LoVo (cell line): ENCODE measurements around the gene CPOX.

Experiments
- DNase-seq: peaks from one replicate; pipeline ENCODE4 v3.0.0-alpha.2; 2016; ENCODE audit warnings: low spot score

CPOX gene

GRCh38 chr3:98534168-98534567 lies 59.2 kb downstream of the CPOX start:
- no peak for DNase-seq

GRCh38 chr3:98532709-98533571 lies 60.5 kb downstream of the CPOX start:
- DNase-seq, result no peak

- DNase-seq, result no peak
These were observed 61.2 kb downstream of the CPOX start for GRCh38 chr3:98532275-98532637.

GRCh38 chr3:98531622-98532274 lies 61.7 kb downstream of the CPOX start, which contains the start of gene GPR15:
Gene GPR15 (plus strand): TSS chr3:98531978. CDS start chr3:98532034, 56 bp downstream.
- DNase-seq, result no peak

- DNase-seq, result no peak
These were observed 62.7 kb downstream of the CPOX start for GRCh38 chr3:98530676-98531075.

- no peak for DNase-seq
These were observed 63.5 kb downstream of the CPOX start for GRCh38 chr3:98529856-98530459.
